Measurements from ENCODE around the gene PDLIM7.
"Not testable (repeated sequence)": the region's sequence is repeated elsewhere in the genome, so short reads cannot be mapped to it uniquely, and the experiment has no call there.

PDLIM7 gene

GRCh38 chr5:177497292-177498012, at the start of gene PDLIM7:
Gene PDLIM7 (minus strand): TSS chr5:177497604. CDS start chr5:177496512, 1,092 bp downstream.
- peak; percentile 97 for DNase-seq

GRCh38 chr5:177546258-177546741, 48.9 kb upstream of the PDLIM7 start:
- DNase-seq: peak; percentile 75

GRCh38 chr5:177545487-177546257, 48.3 kb upstream of the PDLIM7 start:
- no peak for DNase-seq

- no peak for DNase-seq
Measured at GRCh38 chr5:177542816-177543465, 45.5 kb upstream of the PDLIM7 start.

- DNase-seq: no peak
Measured at GRCh38 chr5:177540438-177540837, 43.0 kb upstream of the PDLIM7 start.

GRCh38 chr5:177539411-177539810, 42.0 kb upstream of the PDLIM7 start:
- no peak for DNase-seq

GRCh38 chr5:177538876-177539275, 41.5 kb upstream of the PDLIM7 start:
- no peak for DNase-seq

- peak; percentile 86 for DNase-seq
Measured at GRCh38 chr5:177537389-177538361, 40.3 kb upstream of the PDLIM7 start.

GRCh38 chr5:177536386-177536785, 39.0 kb upstream of the PDLIM7 start:
- no peak for DNase-seq

- no peak for DNase-seq
Measured at GRCh38 chr5:177535125-177535524, 37.7 kb upstream of the PDLIM7 start.

- DNase-seq: not testable (repeated sequence)
Measured at GRCh38 chr5:177534433-177534832, 37.0 kb upstream of the PDLIM7 start.

- no peak for DNase-seq
Measured at GRCh38 chr5:177531209-177531940, 34.0 kb upstream of the PDLIM7 start.

- no peak for DNase-seq
Measured at GRCh38 chr5:177530638-177531037, 33.2 kb upstream of the PDLIM7 start.

- DNase-seq: no peak
Measured at GRCh38 chr5:177529247-177530203, 32.1 kb upstream of the PDLIM7 start.

- DNase-seq: no peak
Measured at GRCh38 chr5:177528631-177529030, 31.2 kb upstream of the PDLIM7 start.

- DNase-seq: no peak
Measured at GRCh38 chr5:177527595-177527994, 30.2 kb upstream of the PDLIM7 start.

- DNase-seq: no peak
Measured at GRCh38 chr5:177526791-177527190, 29.4 kb upstream of the PDLIM7 start.

- no peak for DNase-seq
Measured at GRCh38 chr5:177526191-177526590, 28.8 kb upstream of the PDLIM7 start.

- DNase-seq: no peak
Measured at GRCh38 chr5:177524941-177525655, 27.7 kb upstream of the PDLIM7 start.

- DNase-seq: no peak
Measured at GRCh38 chr5:177524539-177524900, 27.1 kb upstream of the PDLIM7 start.
